Osteocyte (in vitro differentiated cells): ENCODE results near the gene GRAMD4. TPM values are rescaled to one million over a fixed set of nuclear protein-coding genes. Genes with fewer than 3 reads are reported as not detected.

Experiments used
- DNase-seq: peaks from one replicate; pipeline ENCODE4 v3.0.0; 2021; ENCODE audit warnings: mixed read lengths; ENCODE audit not compliant: unreplicated experiment; ENCODE audit errors: extremely low spot score
- H3K27ac Mint-ChIP-seq: one replicate; pipeline ENCODE4 v1.8.0; 2021; ENCODE audit warnings: mild to moderate bottlenecking, mixed read lengths; ENCODE audit not compliant: unreplicated experiment
- H3K27me3 Mint-ChIP-seq: one replicate; pipeline ENCODE4 v1.8.0; 2021; ENCODE audit warnings: mixed read lengths; ENCODE audit not compliant: unreplicated experiment
- H3K36me3 Mint-ChIP-seq: one replicate; pipeline ENCODE4 v1.8.0; 2021; ENCODE audit warnings: mixed read lengths; ENCODE audit not compliant: unreplicated experiment
- H3K4me1 Mint-ChIP-seq: one replicate; pipeline ENCODE4 v1.8.0; 2021; ENCODE audit warnings: mixed read lengths; ENCODE audit not compliant: unreplicated experiment
- H3K4me3 Mint-ChIP-seq: one replicate; pipeline ENCODE4 v1.8.0; 2021; ENCODE audit warnings: mild to moderate bottlenecking, moderate library complexity, mixed read lengths; ENCODE audit not compliant: unreplicated experiment
- H3K9me3 Mint-ChIP-seq: one replicate; pipeline ENCODE4 v1.8.0; 2021; ENCODE audit warnings: mixed read lengths; ENCODE audit not compliant: unreplicated experiment
- total RNA-seq: library from RNA; stranded (reverse); gene quantifications from 2 replicates; pipeline ENCODE4 v1.2.1, GENCODE V29; 2021
- TF ChIP-seq, protein P1 (sequence below): fragments of 200-600 bp; sonication (generic); IDR thresholded peaks from 2 replicates; pipeline ENCODE4 v1.5.0; 2021; ENCODE audit warnings: antibody characterized with exemption, mild to moderate bottlenecking, moderate library complexity

Gene GRAMD4
- total RNA-seq, 1 donor from 2014 or later = 37.4 TPM

DNA sequence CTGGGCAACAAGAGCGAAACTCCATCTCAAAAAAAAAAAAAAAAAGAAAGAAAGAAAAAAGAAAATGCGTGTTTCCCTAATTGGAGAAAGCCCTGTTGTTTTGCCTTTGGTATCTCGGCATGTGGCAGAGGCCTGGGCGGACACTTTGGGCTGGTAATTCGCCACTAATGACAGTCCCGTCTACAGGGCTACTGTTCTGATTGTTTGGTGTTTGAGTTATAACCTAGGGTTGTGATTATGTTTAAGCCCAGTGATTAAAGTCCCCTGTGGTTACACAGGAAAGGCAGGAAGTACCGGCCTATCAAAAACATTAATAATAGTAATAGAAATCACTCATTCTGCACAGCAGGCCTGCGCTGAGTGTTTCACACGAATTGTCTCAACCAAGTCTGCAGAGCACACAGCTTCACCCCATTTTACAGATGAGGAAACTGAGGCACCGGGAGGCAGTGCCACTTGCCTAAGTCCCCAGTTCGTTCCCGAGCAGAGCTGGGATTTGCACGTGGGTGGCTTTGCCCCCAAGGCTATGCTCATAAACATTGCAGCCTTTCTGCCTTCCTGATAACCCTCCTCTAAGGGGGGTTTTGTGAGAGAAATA lies 39.1 kb upstream of the GRAMD4 start:
- Mint-ChIP-seq H3K4me1 (peaks cover 54% of the 10 kb centered on the region), H3K27me3 (no peaks in the 10 kb centered on the region), H3K9me3 (no peaks in the 10 kb centered on the region), H3K27ac (no peak overlapping the region), H3K4me3 (no peak overlapping the region), H3K36me3 (no peaks in the 10 kb centered on the region)
- TF ChIP-seq, protein P1, sequence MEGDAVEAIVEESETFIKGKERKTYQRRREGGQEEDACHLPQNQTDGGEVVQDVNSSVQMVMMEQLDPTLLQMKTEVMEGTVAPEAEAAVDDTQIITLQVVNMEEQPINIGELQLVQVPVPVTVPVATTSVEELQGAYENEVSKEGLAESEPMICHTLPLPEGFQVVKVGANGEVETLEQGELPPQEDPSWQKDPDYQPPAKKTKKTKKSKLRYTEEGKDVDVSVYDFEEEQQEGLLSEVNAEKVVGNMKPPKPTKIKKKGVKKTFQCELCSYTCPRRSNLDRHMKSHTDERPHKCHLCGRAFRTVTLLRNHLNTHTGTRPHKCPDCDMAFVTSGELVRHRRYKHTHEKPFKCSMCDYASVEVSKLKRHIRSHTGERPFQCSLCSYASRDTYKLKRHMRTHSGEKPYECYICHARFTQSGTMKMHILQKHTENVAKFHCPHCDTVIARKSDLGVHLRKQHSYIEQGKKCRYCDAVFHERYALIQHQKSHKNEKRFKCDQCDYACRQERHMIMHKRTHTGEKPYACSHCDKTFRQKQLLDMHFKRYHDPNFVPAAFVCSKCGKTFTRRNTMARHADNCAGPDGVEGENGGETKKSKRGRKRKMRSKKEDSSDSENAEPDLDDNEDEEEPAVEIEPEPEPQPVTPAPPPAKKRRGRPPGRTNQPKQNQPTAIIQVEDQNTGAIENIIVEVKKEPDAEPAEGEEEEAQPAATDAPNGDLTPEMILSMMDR = no peak
- DNase-seq = no peak

DNA sequence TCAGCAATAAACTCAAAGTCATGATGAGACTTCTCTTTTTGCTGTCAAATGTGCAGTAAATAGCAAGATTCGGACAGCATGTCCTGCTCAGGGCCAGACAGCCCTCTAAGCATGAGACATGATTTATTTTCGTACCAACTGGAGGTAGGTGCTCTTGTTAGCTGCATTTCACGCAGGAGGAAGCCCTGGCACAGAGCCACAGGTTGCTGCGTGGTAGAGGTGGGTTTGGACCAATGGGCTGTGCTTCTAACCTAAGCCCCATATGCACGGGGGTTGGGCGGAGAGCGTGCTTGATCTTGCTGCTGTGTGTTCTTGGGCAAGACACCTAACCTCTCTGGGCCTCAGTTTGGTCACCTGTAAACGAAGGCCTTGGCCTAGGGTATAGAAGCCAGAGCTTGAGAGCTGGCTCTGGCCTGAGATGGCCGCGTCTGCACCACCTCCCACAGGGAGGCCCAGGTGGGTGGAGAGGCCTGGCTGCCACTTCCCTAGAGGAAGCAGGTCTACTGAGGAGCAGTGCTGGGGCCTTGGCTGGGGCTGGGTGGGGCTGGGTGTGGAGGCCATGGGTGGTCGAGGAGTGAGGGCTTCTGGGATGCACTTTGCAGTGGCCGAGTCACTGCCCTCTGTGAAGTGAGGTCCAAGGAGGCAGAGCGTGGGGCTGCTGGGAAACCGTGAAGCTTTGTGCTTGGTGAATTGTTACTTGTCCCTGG lies 38.5 kb upstream of the GRAMD4 start:
- Mint-ChIP-seq H3K27ac (no peak overlapping the region), H3K9me3 (no peaks in the 10 kb centered on the region), H3K27me3 (no peaks in the 10 kb centered on the region), H3K4me3 (no peak overlapping the region), H3K4me1 (peaks cover 52% of the 10 kb centered on the region), H3K36me3 (no peaks in the 10 kb centered on the region)
- TF ChIP-seq, protein P1 = no peak
- DNase-seq = no peak

DNA sequence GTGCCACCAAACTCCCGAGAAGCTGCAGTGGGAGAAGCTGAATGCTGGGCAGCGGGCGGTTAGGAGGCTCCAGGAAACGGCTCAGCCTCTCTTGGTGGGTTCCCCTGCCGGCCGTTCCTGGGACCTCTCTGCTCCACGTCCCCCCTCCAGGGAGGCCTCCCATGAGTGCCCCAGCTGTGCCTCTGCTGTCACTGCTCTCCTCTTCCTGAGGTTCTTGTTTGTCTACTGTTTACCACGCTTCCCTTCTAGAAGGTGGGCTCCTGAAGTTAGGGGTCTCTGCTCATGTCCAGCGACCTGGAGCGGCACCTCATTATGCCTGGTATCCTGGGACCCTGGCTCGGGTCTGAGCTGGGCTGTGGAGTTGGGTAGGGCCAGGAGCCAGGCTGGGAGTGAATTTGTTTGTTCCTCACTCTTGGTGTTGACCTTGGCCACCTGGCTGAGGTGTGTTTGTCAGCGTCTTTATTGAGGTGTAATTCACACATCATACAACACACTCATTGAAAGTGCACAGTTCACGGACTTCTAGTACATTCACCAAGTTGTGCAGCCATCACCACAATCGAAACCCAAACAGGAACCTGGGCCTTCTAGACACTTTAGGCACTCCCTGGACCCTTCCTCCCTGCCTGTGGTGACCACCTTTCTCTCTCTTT lies 37.8 kb upstream of the GRAMD4 start:
- Mint-ChIP-seq H3K27ac (no peak overlapping the region), H3K4me3 (no peak overlapping the region), H3K4me1 (peaks cover 56% of the 10 kb centered on the region), H3K27me3 (no peaks in the 10 kb centered on the region), H3K36me3 (no peaks in the 10 kb centered on the region), H3K9me3 (no peaks in the 10 kb centered on the region)
- DNase-seq = no peak
- TF ChIP-seq, protein P1 = no peak

DNA sequence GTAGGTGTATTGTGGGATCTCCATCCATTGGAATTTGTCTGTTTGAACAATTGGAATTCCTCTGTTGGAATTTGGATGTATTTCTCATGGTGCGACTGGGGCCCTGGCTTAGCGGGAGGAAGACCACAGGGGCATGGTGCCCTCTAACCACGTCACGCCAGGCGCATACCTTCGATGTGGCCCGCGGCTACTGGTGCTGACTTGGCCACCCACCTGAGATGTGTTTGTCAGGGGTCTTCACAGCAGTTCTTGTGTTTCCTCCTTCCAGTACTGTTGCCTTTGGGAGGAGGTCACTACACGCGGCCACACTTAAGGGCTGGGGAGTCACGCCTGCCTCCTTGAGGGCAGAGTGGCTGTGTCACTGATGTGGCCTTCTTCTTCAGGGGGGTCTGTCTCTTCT lies 36.6 kb upstream of the GRAMD4 start:
- Mint-ChIP-seq H3K36me3 (no peaks in the 10 kb centered on the region), H3K27me3 (no peaks in the 10 kb centered on the region), H3K4me3 (no peak overlapping the region), H3K27ac (no peak overlapping the region), H3K4me1 (peaks cover 47% of the 10 kb centered on the region), H3K9me3 (no peaks in the 10 kb centered on the region)
- no peak for DNase-seq
- TF ChIP-seq, protein P1 = no peak
